ENCODE results near the gene IL5.

GRCh38 chr5:132493821-132494220, 49.5 kb downstream of the IL5 start:
- TF ChIP-seq CTCF (IDR thresholded peaks at IDR 0.05) (no peak), POLR2A (IDR thresholded peaks at IDR 0.05) (no peak), EP300 (IDR thresholded peaks at IDR 0.05) (no peak)
